ENCODE data around the gene MCM8.

DNA sequence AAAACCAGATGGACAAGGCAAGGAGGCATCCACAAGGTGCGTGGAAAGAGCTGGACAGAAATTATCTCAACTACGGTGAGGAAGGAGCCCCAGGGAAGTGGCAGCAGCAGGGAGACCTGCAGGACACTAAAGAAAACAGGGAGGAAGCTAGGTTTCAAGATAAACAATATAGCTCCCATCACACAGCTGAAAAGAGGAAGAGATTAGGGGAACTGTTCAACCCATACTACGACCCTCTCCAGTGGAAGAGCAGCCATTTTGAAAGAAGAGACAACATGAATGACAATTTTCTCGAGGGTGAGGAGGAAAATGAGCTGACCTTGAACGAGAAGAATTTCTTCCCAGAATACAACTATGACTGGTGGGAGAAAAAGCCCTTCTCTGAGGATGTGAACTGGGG is 27.0 kb upstream of the MCM8 start:
- TF ChIP-seq, protein P1, sequence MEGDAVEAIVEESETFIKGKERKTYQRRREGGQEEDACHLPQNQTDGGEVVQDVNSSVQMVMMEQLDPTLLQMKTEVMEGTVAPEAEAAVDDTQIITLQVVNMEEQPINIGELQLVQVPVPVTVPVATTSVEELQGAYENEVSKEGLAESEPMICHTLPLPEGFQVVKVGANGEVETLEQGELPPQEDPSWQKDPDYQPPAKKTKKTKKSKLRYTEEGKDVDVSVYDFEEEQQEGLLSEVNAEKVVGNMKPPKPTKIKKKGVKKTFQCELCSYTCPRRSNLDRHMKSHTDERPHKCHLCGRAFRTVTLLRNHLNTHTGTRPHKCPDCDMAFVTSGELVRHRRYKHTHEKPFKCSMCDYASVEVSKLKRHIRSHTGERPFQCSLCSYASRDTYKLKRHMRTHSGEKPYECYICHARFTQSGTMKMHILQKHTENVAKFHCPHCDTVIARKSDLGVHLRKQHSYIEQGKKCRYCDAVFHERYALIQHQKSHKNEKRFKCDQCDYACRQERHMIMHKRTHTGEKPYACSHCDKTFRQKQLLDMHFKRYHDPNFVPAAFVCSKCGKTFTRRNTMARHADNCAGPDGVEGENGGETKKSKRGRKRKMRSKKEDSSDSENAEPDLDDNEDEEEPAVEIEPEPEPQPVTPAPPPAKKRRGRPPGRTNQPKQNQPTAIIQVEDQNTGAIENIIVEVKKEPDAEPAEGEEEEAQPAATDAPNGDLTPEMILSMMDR (IDR thresholded peaks at IDR 0.05) = no peak
- no peak for TF ChIP-seq POLR2A (IDR thresholded peaks at IDR 0.05)

Measured in gastroesophageal sphincter (tissue), 3 donors.